ENCODE data around the gene LIAS.

Gene LIAS

DNA sequence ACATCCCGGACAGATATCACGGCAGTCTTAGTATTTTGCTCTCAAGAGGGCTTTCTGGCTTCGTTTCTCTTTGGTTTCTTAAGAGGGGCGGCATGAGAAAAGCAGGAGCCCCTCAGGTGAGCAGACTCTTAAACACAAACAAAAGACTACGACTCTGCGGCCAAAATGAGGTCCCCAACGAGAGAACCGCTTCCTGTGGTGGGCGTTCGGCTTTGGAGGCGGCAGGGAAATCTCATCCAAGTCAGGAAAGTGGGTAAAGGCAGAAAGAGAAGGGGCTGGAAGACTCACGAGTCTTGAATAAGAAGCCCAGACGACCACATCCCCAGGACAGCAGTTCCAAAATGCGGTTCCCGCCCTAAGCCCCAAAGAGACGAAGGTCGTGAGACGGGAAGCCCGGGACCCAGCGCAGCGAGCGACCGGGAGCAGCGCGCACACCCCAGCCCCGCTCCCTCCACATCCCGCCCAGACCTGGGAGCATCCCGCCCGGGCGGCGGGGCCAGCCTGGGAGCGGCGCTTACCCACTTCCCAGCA is 68.0 kb downstream of the LIAS start:
- H3K4me3 ChIP-seq (ENCODE audit: low read depth, low read length): peak overlapping the region; percentile 98
- TF ChIP-seq, protein P1, sequence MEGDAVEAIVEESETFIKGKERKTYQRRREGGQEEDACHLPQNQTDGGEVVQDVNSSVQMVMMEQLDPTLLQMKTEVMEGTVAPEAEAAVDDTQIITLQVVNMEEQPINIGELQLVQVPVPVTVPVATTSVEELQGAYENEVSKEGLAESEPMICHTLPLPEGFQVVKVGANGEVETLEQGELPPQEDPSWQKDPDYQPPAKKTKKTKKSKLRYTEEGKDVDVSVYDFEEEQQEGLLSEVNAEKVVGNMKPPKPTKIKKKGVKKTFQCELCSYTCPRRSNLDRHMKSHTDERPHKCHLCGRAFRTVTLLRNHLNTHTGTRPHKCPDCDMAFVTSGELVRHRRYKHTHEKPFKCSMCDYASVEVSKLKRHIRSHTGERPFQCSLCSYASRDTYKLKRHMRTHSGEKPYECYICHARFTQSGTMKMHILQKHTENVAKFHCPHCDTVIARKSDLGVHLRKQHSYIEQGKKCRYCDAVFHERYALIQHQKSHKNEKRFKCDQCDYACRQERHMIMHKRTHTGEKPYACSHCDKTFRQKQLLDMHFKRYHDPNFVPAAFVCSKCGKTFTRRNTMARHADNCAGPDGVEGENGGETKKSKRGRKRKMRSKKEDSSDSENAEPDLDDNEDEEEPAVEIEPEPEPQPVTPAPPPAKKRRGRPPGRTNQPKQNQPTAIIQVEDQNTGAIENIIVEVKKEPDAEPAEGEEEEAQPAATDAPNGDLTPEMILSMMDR (conservative IDR thresholded peaks at IDR 0.05; ENCODE audit: low read depth, low read length): no peak
- peak; percentile 29 for DNase-seq (ENCODE audit: low read depth)

DNA sequence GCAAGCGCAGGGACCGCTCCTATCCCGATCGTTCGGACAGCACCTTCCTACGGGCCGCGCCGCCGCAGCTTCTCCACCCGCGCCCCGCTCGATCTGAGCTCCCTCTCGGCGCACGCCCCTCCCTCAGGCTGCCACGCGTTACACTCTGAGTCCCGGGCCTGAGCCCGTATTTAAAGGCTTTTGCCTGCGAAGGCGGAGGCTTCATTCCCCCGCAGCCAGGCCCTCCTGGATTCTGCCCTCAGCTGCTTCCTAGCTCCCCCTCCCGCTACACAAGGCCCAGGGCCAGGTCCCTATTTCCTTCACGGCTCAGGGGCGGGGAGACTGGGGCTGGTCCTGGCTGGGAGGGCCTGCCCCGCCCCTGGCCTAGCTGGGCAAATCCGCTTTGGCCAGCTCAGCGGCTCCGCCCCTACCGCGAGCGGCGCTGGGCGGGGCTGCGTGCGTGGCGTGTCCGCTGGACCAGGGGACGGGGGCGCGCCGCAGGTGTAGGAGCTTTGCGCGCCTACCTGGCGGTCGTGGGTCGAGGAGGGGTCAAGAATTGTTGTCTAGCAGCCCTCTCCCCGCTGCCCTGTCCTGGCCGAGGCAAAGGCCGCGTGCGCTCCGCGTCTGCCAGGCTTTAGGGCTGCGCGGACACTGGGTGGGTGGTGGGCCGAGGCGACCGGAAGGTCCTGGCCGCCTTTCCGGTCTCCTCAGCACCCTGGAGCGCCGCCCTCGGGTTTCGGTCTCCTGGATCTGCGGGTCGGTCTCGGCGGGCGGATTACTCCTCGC is 68.6 kb downstream of the LIAS start, which contains the start of gene UGDH:
Gene UGDH (minus strand): TSS at position 144 of the 765 bp plus-strand sequence. CDS start 5,927 bp downstream, outside the sequence.
- TF ChIP-seq, protein P1 (conservative IDR thresholded peaks at IDR 0.05; ENCODE audit: low read depth, low read length): no peak
- peak; percentile 99 for DNase-seq (ENCODE audit: low read depth)
- peak within 1 kb of the TSS; percentile 98 for H3K4me3 ChIP-seq (ENCODE audit: low read depth, low read length)

DNA sequence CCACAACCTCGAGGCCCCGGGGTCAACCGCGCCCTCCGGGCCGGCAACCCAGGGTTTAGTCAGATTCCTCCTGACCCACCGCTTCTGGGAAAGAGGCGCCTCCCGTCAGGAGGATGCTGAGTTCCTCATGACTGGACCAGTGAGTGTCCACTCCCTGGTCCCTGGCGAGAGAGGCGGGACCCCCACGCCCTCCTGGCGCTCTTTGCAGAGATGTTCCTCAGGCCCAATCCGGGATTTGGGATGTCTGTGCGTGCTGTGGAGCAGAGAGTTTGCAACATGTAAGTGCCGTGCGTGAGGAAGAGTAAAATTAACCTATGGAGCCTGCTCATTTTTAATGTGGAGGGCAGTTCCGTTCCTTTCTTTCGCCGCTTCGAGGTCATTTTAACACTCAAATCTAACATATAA is 69.2 kb downstream of the LIAS start:
- DNase-seq (ENCODE audit: low read depth): no peak
- H3K4me3 ChIP-seq (ENCODE audit: low read depth, low read length): peak overlapping the region; percentile 98
- TF ChIP-seq, protein P1 (conservative IDR thresholded peaks at IDR 0.05; ENCODE audit: low read depth, low read length): no peak
